Lower lobe of right lung (tissue), 2 donors: ENCODE data around the gene REEP3. TPM values are rescaled to one million over a fixed set of nuclear protein-coding genes. Genes with fewer than 3 reads are reported as not detected.
"Not testable (repeated sequence)": the region's sequence is repeated elsewhere in the genome, so short reads cannot be mapped to it uniquely, and the experiment has no call there.

Source experiments
- ATAC-seq, 2 donors: fragments of 200-7000 bp; cut with Tn5 transposase; one replicate each; pipeline ENCODE4 v1.9.1; 2020 to 2022; ENCODE audit warnings: mild to moderate bottlenecking in 2 of 2, moderate library complexity in 2 of 2
- DNase-seq: peaks from one replicate; pipeline ENCODE4 v3.0.0-alpha.2; 2020
- H3K27ac ChIP-seq: fragments of 200-600 bp; one replicate; pipeline ENCODE4 v1.8.0; 2022
- H3K27me3 ChIP-seq: fragments of 200-600 bp; one replicate; pipeline ENCODE4 v1.8.0; 2022; ENCODE audit warnings: low read depth
- H3K36me3 ChIP-seq: fragments of 200-600 bp; one replicate; pipeline ENCODE4 v1.8.0; 2022; ENCODE audit warnings: mild to moderate bottlenecking
- H3K4me1 ChIP-seq: fragments of 200-600 bp; one replicate; pipeline ENCODE4 v1.8.0; 2022
- H3K4me3 ChIP-seq: fragments of 200-600 bp; one replicate; pipeline ENCODE4 v1.8.0; 2022; ENCODE audit warnings: mild to moderate bottlenecking
- H3K9me3 ChIP-seq: fragments of 200-600 bp; one replicate; pipeline ENCODE4 v1.8.0; 2022
- intact Hi-C: fragments of 100-400 bp; cut with DNase I; formaldehyde crosslinking; loops from one replicate; pipeline ENCODE4 v1.11.0; 2022
- total RNA-seq: library from RNA; stranded (reverse); fragmentation: NEBNext Ultra II Directional; extraction: Animal tissue kit (Norgen Biotek cat#: 25700); gene quantifications from one replicate; pipeline ENCODE4 v1.2.1, GENCODE V29; 2021
- TF ChIP-seq, protein P1 (sequence below): fragments of 200-600 bp; IDR thresholded peaks from one replicate; pipeline ENCODE4 v1.8.0; 2022; ENCODE audit warnings: antibody characterized with exemption, mild to moderate bottlenecking
- donor health status: DM: no; HTN: yes; CAD: no; lungs with severe emphysema.

The REEP3 gene
- total RNA-seq, 1 donor from 2014 or later: 50.9 TPM

GRCh38 chr10:63653747-63654146 lies 132.5 kb downstream of the REEP3 start:
- H3K36me3 ChIP-seq: no peaks in the 10 kb centered on the region
- H3K9me3 ChIP-seq: no peaks in the 10 kb centered on the region
- TF ChIP-seq, protein P1, sequence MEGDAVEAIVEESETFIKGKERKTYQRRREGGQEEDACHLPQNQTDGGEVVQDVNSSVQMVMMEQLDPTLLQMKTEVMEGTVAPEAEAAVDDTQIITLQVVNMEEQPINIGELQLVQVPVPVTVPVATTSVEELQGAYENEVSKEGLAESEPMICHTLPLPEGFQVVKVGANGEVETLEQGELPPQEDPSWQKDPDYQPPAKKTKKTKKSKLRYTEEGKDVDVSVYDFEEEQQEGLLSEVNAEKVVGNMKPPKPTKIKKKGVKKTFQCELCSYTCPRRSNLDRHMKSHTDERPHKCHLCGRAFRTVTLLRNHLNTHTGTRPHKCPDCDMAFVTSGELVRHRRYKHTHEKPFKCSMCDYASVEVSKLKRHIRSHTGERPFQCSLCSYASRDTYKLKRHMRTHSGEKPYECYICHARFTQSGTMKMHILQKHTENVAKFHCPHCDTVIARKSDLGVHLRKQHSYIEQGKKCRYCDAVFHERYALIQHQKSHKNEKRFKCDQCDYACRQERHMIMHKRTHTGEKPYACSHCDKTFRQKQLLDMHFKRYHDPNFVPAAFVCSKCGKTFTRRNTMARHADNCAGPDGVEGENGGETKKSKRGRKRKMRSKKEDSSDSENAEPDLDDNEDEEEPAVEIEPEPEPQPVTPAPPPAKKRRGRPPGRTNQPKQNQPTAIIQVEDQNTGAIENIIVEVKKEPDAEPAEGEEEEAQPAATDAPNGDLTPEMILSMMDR: no peak
- no peaks in the 10 kb centered on the region for H3K27me3 ChIP-seq
- DNase-seq: no peak
- ATAC-seq: no peak
- H3K4me1 ChIP-seq: no peaks in the 10 kb centered on the region
- H3K27ac ChIP-seq: no peak overlapping the region
- no peak overlapping the region for H3K4me3 ChIP-seq
- intact Hi-C loops: no loop called here

GRCh38 chr10:63657761-63658160 lies 136.6 kb downstream of the REEP3 start:
- TF ChIP-seq, protein P1: no peak
- H3K4me1 ChIP-seq: no peaks in the 10 kb centered on the region
- no peak for ATAC-seq

DNA sequence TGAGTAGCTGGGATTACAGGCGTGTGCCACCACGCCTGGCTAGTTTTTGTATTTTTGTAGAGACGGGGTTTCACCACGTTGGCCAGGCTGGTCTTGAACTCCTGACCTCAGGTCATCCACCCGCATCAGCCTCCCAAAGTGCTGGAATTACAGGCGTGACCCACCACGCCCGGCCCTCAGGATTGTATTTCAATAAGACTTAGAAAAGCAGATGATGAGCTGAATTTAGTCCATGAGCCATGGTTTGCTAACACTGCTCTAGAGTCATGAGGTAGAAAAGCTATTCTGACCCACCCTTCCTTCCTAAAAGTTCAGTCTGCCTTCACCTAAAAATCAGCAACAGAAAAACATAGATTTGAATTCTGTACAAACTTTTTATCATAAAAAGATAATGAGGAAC lies 139.7 kb downstream of the REEP3 start:
- H3K36me3 ChIP-seq, intact Hi-C loops, H3K27ac ChIP-seq, H3K4me3 ChIP-seq, H3K9me3 ChIP-seq, H3K27me3 ChIP-seq, H3K4me1 ChIP-seq, DNase-seq, ATAC-seq: not testable (repeated sequence)

More at GRCh38 chr10:63657761-63658160, 136.6 kb downstream of the REEP3 start:
- Histone ChIP-seq H3K27ac (no peak overlapping the region), H3K36me3 (no peaks in the 10 kb centered on the region), H3K27me3 (no peaks in the 10 kb centered on the region), H3K4me3 (no peak overlapping the region), H3K9me3 (no peaks in the 10 kb centered on the region)
- no peak for DNase-seq
- intact Hi-C loops: no loop called here

DNA sequence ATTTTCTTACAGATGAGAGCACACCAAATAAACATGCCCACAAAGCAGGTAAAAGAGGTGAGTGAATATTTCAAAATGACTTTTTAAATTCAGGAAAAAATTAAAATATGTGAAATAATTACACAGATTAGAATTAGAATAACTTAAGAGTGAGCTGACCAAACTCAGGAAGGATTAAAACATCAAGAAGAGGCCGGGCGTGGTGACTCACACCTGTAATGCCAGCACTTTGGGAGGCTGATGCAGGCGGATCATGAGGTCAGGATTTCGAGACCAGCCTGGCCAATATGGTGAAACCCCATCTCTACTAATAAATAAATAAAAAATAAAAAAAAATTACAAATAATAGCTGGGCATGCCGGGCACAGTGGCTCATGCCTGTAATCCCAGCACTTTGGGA lies 140.1 kb downstream of the REEP3 start:
- Histone ChIP-seq H3K4me1 (no peaks in the 10 kb centered on the region), H3K27ac (no peak overlapping the region), H3K36me3 (no peaks in the 10 kb centered on the region), H3K9me3 (no peaks in the 10 kb centered on the region), H3K27me3 (no peaks in the 10 kb centered on the region), H3K4me3 (no peak overlapping the region)
- DNase-seq: no peak
- ATAC-seq: no peak
- TF ChIP-seq, protein P1: no peak
- intact Hi-C loops: no loop called here

GRCh38 chr10:63664341-63664885 lies 143.2 kb downstream of the REEP3 start:
- no peak overlapping the region for H3K27ac ChIP-seq
- H3K9me3 ChIP-seq: no peaks in the 10 kb centered on the region
- TF ChIP-seq, protein P1: no peak
- intact Hi-C loops: no loop called here
- ATAC-seq (no peak), DNase-seq (no peak)
- no peaks in the 10 kb centered on the region for H3K4me1 ChIP-seq
- no peak overlapping the region for H3K4me3 ChIP-seq
- no peaks in the 10 kb centered on the region for H3K27me3 ChIP-seq
- H3K36me3 ChIP-seq: no peaks in the 10 kb centered on the region

DNA sequence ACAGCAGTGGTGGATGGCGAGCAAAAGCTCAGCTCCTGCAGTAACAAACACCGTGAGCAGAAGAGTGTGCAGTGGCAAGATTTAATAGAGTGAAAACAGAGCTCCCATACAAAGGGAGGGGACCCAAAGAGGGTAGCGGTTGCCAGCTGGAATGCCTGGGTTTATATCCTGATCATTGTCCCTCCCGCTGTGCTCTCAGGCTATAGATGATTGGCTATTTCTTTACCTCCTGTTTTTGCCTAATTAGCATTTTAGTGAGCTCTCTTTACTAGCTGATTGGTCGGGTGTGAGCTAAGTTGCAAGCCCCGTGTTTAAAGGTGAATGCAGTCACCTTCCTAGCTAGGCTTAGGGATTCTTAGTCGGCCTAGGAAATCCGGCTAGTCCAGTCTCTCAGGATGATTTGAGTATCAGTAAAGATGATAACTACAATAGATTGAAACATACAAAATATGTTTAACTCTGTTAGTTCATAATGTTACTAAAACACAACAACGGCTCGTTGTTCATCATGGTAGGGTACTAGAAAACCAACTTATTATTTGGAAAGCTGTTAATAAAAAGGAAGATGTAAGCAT lies 143.9 kb downstream of the REEP3 start:
- H3K4me3 ChIP-seq, H3K4me1 ChIP-seq, H3K36me3 ChIP-seq, H3K9me3 ChIP-seq, DNase-seq, H3K27ac ChIP-seq, ATAC-seq, H3K27me3 ChIP-seq, intact Hi-C loops: not testable (repeated sequence)
